Measurements from ENCODE around the gene ADGB.
"Not testable (repeated sequence)": the region's sequence is repeated elsewhere in the genome, so short reads cannot be mapped to it uniquely, and the experiment has no call there.

Gene ADGB

DNA sequence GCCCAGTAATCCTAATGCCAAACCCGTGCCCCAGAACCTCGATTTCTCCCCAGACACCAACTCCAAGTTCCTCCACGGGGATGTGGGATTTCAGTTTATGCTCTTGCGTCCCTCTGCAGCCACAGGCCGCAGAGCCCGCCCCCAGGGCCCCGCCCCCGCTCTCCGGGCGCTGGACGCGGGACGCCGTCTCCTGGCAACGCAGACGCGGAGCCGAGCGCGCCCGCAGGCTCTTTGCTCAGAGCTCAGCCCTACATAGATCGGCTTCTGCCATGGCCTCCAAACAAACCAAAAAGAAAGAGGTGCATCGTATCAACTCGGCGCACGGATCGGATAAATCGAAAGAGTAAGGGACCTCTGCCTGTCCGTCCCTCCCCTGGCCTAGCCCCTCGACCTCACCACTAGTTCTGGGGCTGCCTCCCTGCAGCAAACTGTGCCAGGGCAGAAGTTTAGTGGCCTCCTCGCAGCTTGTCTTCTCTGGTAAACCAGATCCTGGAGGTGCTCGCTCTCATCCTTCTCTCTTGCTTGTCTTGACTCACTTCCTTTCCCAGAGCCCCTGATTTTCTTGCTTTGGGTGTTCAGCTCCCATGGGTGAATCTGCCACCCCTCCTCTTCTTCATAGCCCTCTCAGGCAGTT is at the start of gene ADGB:
Gene ADGB, plus strand, starts transcription at position 201 of the 634 bp plus-strand sequence. Its CDS starts 69 bp downstream, at position 270.
- DNase-seq (ENCODE audit: low read depth) = peak; percentile 6

GRCh38 chr6:146550911-146551310 is 47.9 kb upstream of the ADGB start:
- no peak for DNase-seq (ENCODE audit: low read depth)

DNA sequence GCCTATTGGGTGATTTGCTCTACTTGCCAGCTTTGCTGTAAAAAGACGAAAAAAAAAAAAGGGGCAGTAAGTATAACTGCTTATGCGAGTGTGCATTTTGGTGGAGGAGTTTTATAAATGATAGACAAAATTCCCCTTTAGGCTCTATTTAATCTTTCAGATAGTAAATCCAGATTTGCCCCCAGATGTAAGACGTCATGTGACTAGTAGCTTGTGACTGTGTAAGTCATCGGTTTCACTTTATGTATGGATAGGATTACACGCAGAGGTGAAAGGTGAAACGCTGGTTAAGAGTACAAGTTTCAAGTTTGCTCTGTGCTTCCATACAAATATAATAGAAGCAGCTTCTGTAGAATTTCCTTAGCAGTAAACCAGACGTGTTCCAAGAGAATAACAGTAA is 47.2 kb upstream of the ADGB start:
- DNase-seq (ENCODE audit: low read depth) = no peak

DNA sequence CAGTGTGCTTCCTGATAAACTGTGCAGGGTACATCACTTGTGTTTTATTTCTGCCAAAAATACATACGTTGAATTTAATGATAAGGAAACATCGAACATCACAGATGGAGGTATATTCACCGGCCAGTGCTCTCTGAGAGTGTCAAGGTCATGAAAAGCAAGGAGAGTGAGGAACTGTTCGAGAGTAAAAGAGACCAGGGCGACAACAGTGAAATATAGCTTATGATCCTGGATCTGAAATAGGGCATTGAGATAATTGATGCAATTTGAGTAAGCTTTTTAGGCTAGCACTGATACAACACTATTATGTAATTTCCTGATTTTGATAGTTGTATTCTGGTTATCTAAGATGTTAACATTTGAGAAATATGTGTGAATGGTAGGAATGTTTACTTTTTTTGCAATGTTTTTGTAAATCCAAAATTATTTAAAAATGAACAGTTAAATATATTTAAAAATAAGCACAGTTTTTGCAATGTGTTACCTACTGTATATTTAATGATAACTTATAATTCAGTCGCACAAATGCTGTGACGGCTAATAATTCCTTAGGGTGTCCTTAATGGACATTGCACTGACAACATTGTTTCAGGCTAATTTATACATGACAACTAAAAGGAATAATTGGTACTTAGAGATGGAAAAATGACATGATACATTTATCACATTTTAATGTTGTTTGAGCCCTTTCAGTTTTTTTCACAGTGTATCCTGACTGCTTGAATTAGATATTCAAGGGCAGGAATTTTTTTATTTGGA is 45.2 kb upstream of the ADGB start:
- DNase-seq (ENCODE audit: low read depth) = no peak

DNA sequence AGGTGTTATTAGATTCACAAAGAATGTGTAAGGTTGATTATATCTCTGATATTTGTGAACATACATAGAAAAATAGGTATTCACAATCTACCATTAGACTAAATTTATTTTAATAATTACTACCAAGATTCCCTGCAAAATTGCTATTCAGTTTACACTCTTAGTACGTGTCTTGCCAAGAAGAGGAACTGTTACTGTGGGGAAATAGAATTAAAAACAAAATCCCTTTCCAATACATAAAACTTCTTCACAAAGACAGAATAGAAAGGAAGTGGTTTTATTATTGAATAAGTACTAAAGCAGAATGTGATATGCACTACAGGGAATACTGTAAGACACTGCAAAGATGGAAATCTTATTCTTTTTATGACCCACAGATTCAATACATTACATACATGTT is 38.2 kb upstream of the ADGB start:
- DNase-seq (ENCODE audit: low read depth) = no peak

- not testable (repeated sequence) for DNase-seq (ENCODE audit: low read depth)
Observed at GRCh38 chr6:146566661-146567060, 32.1 kb upstream of the ADGB start.

- not testable (repeated sequence) for DNase-seq (ENCODE audit: low read depth)
Observed at GRCh38 chr6:146568619-146569018, 30.2 kb upstream of the ADGB start.

DNA sequence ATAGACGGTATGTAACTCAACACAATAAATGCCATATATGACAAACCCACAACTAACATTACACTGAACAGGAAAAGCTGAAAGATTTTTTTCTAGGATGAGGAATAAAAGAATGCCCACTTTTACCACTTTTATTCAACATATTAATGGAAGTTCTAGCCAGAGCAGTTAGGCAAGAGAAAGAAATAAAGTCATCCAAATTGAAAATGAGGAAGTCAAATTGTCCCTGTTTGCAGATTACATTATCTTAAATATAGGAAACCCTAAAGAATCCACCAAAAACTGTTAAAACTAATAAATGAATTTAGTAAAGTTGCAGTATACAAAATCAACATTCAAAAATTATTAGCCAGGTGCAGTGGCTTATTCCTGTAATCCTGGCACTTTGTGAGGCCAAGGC is 24.6 kb upstream of the ADGB start:
- DNase-seq (ENCODE audit: low read depth) = no peak

DNA sequence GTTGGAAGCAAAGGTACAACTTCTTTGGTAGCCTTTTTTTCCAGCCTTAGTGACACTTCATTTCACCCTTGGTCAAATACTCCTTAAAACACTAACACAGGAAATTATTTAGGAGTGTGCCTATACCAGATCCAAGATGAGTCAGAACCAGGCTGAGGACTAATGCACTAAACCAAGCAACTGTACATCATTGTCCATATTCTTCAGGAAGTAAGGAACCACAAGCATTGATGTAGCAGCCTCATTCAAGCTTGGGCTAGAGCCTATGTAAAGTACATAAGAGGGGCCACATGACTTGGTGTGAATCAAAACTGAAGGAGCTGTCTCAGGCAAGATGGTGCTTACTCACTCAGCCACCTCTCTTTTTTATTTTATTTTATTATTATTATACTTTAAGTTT is 20.7 kb upstream of the ADGB start:
- no peak for DNase-seq (ENCODE audit: low read depth)

DNA sequence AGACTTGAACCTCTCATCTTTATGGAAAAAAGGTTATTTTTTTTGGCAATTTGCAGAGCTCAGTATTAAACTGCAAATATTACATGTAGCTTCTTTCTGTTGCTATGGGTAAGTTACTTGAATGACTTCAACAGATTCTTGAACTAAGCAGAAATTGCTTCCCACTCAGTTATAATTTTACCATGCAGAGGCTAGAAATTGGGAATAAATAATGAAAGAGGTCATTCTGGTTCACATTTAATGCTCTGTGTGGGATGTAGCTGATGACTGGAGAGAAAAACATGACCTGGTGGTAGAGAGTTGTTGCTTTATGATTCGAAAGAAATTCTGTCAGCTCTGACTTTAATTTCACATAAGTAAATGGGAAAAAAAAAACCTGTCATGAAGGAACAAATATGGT is 16.8 kb upstream of the ADGB start:
- no peak for DNase-seq (ENCODE audit: low read depth)

GRCh38 chr6:146582857-146583256 is 15.9 kb upstream of the ADGB start:
- DNase-seq (ENCODE audit: low read depth) = no peak

DNA sequence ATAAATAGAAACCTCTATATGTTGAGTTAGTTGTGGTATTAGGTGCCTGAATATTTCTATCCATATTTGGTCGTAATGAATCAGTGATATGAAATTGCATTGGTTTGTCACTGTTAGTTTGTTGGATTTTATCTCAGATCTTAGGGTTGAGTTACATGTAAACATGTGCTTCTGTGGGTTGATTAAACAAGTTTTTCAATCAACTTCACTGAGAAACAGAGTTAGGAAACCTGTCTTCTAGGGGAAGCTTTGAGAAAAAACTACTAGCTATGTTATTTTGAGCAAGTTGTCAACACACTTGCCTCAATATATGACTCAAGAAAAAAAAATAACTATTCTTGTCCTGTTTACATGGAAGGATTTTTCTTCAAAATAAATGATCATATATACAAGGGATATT is 14.8 kb upstream of the ADGB start:
- no peak for DNase-seq (ENCODE audit: low read depth)

DNA sequence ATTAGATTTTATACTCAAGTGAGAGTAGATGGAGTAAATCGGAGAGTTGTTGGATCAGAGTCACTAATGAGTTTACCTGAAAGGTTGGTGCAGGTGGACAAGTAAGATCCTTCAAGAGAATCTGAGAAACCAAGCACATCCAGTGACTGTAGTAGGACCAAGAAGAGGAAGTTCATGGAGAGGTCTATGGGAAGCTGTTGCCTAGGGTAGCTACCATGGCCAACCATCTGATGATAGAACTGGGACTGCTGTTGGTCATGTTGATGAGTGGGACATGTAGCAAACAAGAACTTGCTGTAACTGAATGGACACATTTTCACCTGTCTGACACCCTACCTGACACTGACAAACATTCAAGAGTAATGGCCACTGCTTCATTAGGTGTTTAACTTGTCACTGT is 11.3 kb upstream of the ADGB start:
- DNase-seq (ENCODE audit: low read depth) = no peak

- DNase-seq (ENCODE audit: low read depth) = no peak
Observed at GRCh38 chr6:146590492-146590891, 8.3 kb upstream of the ADGB start.

DNA sequence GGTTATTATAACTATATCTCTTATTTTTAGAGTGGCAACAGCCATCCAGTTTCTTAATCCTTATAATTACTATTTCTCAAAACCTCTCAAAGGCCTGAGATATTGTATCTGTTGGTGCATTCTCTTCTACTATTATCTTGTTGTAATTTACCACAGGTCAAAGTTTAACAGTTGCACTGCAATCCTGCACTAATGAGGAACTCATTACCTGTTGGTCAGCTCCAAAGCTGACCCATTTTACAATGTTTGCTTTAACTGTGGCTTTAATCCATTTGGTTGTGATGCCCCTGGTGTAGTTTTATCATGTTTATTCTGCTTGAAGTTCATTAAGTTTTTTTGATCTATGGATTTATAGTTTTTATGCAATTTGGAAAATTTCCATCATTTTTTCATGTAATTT is 6.3 kb upstream of the ADGB start:
- DNase-seq (ENCODE audit: low read depth) = no peak

GRCh38 chr6:146593986-146594385 is 4.8 kb upstream of the ADGB start:
- no peak for DNase-seq (ENCODE audit: low read depth)

DNA sequence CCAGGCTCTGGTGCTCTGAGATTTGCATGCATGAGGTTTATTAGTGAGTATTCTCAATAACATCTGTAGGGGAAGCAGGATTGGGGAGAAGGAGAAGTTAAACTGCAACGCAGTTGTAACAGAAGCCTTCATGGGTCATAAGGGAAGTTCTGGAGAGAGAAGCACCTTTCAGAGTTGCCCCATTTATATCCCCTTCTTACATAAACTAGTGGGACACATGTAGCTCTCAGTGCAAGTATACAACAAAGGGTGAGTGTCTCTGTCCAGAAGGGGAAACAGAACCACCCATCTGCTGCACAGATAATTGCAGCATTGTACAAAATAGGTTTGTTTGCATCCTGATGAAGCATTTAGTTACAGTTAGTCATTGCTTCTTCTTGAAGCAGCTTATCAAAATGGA is 4.3 kb upstream of the ADGB start:
- DNase-seq (ENCODE audit: low read depth) = no peak

GRCh38 chr6:146595972-146596731 is 2.6 kb upstream of the ADGB start:
- DNase-seq (ENCODE audit: low read depth) = no peak

DNA sequence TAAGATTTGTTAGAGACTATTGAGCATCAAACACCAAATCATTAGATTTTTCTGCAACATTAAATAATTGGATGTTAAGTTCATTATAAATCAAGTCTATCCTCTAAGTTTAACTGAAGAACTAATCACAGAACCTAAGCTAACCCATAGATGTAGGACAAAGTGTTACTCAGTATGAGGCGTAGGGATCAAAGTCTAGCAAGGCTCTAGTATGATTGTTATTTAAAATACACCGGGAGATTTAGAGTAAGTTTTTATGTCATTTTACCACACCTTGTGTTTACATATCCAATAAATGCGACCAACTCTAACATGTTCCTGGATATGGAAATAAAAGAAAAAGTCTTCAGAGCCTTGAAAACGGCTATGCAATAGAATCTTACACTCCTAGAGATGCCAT is 2.6 kb downstream of the ADGB start:
- no peak for DNase-seq (ENCODE audit: low read depth)

DNA sequence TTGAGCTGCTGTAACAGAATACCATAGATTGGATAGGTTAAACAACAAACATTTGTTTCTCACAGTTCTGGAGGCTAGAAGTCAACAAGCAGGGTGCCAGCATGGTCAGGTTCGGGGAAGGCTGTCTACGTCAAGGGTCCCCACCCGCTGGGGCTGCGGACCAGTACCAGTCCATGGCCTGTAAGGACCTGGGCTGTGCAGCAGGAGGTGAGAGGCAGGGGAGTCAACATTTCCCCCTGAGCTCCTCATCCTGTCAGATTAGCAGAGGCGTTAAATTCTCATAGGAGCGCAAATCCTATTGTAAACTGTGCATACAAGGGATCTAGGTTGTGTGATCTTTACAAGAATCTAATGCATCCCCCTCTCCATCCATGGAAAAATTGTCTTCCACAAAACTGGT is 3.8 kb downstream of the ADGB start:
- no peak for DNase-seq (ENCODE audit: low read depth)

GRCh38 chr6:146613947-146614346 is 15.2 kb downstream of the ADGB start:
- no peak for DNase-seq (ENCODE audit: low read depth)

DNA sequence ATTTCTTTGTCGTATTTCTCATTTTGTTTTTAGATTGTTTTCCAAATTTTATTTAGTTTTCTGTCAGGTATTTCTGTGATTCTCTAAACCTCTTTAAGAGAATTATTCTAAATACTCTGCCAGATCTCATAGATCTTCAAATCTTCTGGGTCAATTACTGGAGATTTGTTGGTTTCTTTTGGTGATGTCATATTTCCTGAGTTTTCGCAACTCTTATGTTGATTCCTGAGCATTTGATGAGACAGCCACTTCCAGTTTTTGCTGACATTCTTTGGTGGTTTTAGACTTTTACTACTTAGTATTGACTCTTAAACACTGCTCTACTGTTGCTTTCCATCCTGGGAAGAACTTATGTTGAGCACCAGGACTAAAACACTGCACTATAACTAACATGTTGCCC is 21.9 kb downstream of the ADGB start:
- DNase-seq (ENCODE audit: low read depth) = no peak

DNA sequence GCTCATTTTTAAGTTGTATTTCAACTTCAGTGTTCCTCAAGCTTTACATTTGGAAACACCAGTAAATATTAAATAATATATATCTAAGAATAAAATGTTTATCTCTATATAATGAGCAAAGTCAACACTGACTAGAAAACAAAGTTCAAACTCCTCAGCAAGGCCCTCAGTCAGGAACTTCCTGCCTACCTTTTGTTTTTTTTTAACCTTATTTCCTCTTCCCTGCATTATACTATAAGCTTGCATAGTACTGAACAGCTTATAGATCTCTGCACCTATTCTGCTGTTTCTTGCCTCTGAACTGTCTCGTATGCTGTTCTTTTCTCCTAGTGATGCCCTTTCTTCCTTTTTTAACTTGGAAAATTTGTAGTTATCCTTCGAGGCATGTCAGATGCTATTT is 29.6 kb downstream of the ADGB start:
- no peak for DNase-seq (ENCODE audit: low read depth)

Data from GM04503 (cell line).